ENCODE results near the gene SLC2A13.
A peak's percentile ranks its signal among the peaks of the same experiment; 100 is the strongest.

SLC2A13 gene

DNA sequence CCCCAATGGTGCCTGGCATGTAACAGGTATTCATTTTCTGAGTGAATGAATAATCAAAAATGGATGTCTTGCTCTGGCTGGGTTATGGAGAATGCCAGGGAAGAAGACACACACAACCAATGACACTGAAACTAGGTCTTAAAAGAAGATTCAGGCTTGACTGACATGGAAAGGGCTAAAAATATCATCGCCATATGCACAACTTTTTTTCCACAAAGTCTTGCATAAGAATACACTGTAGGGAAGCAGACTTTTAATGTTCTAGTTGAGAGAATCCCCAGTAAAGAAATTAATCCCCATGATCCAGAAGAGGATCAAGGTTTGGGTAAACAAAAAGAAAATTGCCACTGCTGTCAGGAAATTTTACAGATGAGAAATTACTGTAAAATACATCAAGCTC is 116.4 kb downstream of the SLC2A13 start:
- TF ChIP-seq, protein P1, sequence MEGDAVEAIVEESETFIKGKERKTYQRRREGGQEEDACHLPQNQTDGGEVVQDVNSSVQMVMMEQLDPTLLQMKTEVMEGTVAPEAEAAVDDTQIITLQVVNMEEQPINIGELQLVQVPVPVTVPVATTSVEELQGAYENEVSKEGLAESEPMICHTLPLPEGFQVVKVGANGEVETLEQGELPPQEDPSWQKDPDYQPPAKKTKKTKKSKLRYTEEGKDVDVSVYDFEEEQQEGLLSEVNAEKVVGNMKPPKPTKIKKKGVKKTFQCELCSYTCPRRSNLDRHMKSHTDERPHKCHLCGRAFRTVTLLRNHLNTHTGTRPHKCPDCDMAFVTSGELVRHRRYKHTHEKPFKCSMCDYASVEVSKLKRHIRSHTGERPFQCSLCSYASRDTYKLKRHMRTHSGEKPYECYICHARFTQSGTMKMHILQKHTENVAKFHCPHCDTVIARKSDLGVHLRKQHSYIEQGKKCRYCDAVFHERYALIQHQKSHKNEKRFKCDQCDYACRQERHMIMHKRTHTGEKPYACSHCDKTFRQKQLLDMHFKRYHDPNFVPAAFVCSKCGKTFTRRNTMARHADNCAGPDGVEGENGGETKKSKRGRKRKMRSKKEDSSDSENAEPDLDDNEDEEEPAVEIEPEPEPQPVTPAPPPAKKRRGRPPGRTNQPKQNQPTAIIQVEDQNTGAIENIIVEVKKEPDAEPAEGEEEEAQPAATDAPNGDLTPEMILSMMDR (IDR thresholded peaks at IDR 0.05; ENCODE audit: insufficient read depth, low read depth, low read length, missing control alignments), result no peak
- no peak overlapping the region for H3K4me3 ChIP-seq (ENCODE audit: low read length)
- DNase-seq (ENCODE audit: low read depth), result no peak

DNA sequence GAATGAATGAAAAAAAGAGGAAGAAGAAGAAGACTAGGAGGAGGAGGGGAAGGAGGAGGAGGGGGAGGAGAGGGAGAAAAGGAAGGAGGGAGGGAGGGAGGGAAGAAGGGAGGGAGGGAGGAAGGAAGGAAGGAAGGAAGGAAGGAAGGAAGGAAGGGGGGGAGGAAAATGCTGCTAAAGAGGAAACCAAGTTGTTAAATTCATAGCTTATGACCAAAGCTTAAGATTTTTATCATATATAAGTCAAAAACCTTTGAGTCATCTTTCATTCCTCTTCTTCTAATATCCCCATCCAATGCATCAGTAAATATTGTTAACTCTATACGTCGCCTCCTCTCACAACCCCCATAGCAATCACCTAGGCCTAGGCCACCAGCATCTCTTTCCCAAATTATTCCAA is 117.3 kb downstream of the SLC2A13 start:
- H3K4me3 ChIP-seq (ENCODE audit: low read length), result no peak overlapping the region
- DNase-seq (ENCODE audit: low read depth), result no peak
- TF ChIP-seq, protein P1 (IDR thresholded peaks at IDR 0.05; ENCODE audit: insufficient read depth, low read depth, low read length, missing control alignments), result no peak

DNA sequence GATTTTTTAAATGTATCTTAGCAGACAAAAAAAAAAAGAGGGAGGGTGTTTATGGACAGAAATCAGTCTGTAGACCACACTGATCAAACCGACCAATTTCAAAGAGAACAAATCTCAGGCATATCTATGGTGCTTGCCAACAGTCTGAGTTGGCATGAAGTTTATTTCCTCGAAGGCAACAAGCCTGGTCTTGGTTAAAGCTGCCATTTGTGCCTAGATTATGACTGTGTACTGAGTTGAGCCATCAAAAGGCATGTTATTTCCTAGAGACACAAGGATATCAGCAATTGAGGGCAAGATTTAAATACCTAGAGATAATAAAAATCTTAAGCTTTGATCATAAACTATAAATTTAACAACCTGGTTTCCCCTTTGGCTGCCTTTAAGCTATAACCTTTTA is 119.2 kb downstream of the SLC2A13 start:
- H3K4me3 ChIP-seq (ENCODE audit: low read length), result no peak overlapping the region
- TF ChIP-seq, protein P1 (IDR thresholded peaks at IDR 0.05; ENCODE audit: insufficient read depth, low read depth, low read length, missing control alignments), result no peak
- DNase-seq (ENCODE audit: low read depth), result peak; percentile 84

DNA sequence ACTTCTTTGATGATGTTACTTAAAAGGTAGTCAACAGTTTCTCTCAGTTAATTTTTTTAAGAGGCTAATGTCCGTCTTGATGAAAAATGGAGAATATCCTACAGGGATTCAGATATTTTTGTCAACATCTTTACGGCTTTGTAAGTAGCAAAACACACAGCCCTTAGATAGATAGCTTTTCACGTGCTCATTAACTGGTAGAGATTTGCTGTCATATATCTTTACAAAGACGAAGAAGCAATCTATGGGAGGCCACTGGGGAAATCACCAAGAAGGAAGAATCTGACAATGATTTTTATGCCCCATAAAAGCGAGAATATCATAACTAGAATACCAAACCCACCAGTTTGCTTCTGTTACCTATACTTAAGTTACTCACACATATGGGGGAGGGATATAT is 121.2 kb downstream of the SLC2A13 start:
- no peak overlapping the region for H3K4me3 ChIP-seq (ENCODE audit: low read length)
- TF ChIP-seq, protein P1 (IDR thresholded peaks at IDR 0.05; ENCODE audit: insufficient read depth, low read depth, low read length, missing control alignments), result no peak
- DNase-seq (ENCODE audit: low read depth), result no peak

DNA sequence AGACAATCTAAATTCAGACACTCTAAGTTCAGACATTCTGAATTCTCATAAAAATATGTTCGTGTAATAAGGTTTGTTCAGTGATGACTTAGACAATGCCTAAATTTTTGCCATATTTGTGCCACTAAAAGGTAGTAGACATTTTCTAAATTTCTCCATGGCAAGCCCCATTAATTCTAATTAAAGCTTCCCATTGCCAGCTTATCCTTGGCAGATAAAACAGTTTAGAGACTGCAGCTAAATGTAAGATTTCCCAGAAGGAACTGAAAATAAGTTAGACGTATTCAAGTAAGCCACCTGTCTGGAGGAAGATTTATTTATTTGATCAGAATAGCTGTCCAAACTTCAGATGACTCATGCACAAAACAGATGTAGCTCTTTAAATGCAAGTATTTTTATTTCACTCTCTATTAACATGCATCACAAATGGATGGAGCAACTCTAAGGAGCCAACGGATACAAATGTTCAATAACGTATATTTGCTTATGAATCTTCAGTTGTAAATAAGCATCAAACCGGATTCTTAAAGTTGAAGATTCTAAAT is 130.4 kb downstream of the SLC2A13 start:
- TF ChIP-seq, protein P1 (IDR thresholded peaks at IDR 0.05; ENCODE audit: insufficient read depth, low read depth, low read length, missing control alignments), result no peak
- DNase-seq (ENCODE audit: low read depth), result no peak
- H3K4me3 ChIP-seq (ENCODE audit: low read length), result no peak overlapping the region

DNA sequence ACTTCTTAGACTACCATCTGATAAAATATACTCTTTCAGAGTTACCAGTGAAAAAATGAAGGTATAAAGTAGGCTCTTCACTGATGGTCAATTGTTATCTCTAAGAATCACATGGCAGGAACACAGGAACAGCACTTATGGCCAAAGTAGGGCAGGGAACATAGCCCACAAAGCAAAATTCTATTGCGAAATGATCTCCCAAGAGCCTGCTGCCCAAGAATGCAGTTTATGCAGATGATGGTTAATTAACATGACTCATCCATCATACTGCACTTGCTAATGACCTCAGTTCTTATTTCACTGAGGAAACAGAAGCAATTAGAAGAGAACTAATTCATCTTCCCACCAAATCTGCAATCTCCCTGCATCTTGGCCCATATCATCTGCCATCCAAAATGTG is 133.8 kb downstream of the SLC2A13 start:
- TF ChIP-seq, protein P1 (IDR thresholded peaks at IDR 0.05; ENCODE audit: insufficient read depth, low read depth, low read length, missing control alignments), result no peak
- peak; percentile 14 for DNase-seq (ENCODE audit: low read depth)
- no peak overlapping the region for H3K4me3 ChIP-seq (ENCODE audit: low read length)

DNA sequence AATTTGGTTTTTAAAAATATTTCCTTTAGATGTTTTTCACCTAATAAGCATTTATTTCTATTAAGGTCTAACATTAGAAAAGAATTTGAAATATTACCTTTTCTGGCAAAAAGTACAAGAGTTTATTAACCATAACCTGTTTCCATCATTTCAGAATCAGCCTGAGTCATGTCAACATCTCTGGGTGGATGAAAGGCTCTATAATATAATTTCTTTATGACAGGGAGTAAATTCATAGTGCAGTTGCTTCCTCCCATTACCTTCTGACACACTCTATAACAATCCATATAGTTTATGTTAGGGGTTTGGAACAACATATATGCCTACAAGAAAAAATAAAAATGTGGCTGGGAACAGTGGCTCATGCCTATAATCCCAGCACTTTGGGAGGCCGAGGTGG is 134.5 kb downstream of the SLC2A13 start:
- H3K4me3 ChIP-seq (ENCODE audit: low read length), result no peak overlapping the region
- DNase-seq (ENCODE audit: low read depth), result no peak
- TF ChIP-seq, protein P1 (IDR thresholded peaks at IDR 0.05; ENCODE audit: insufficient read depth, low read depth, low read length, missing control alignments), result no peak
